GM12892 (cell line): ENCODE measurements around the gene SH3BP4.

ENCODE experiments used
- POLR2A ChIP-seq: IDR thresholded peaks from 2 replicates; pipeline ENCODE4 v1.6.1; 2011; ENCODE audit warnings: low read depth, low read length, control low read depth
- POLR2AphosphoS5 ChIP-seq: IDR thresholded peaks from 2 replicates; pipeline ENCODE4 v1.6.1; 2011; ENCODE audit warnings: low read depth, low read length, control low read depth
- TAF1 ChIP-seq: IDR thresholded peaks from 2 replicates; pipeline ENCODE4 v1.6.1; 2011; ENCODE audit warnings: low read depth, mild to moderate bottlenecking, control low read depth, low read length, borderline replicate concordance

- no peak for TF ChIP-seq POLR2A
- no peak for TF ChIP-seq POLR2AphosphoS5
- TF ChIP-seq TAF1 = no peak
Measured at GRCh38 chr2:235084424-235084823, 132.6 kb downstream of the SH3BP4 start.
